ENCODE results near the gene ITIH4. TPM values are rescaled to one million over a fixed set of nuclear protein-coding genes. Genes with fewer than 3 reads are reported as not detected.

The ITIH4 gene
- polyA plus RNA-seq, 3 donors: 0.59 to 47.7 TPM; not detected in 1

GRCh38 chr3:52795298-52795900 is 35.1 kb downstream of the ITIH4 start:
- Histone ChIP-seq H3K27ac (ENCODE audit: low read depth in 1 of 2, low read length in 2 of 2) (no peak overlapping the region), H3K4me1 (ENCODE audit: control insufficient read depth in 1 of 2, insufficient read depth in 2 of 2, low read length in 2 of 2) (peaks cover 10 to 13% of the 10 kb centered on the region in 2 donors), H3K4me2 (replicated peaks; ENCODE audit: extremely low read depth, low read length, poor library complexity, severe bottlenecking) (no peak overlapping the region), H4K20me1 (ENCODE audit: insufficient read depth, low read length) (no peaks in the 10 kb centered on the region), H3K9ac (ENCODE audit: insufficient read depth, low read length, poor library complexity, severe bottlenecking) (no peak overlapping the region), H3K36me3 (replicated peaks in 1 of 2; ENCODE audit: control insufficient read depth in 1 of 2, insufficient read depth in 2 of 2, low read length in 2 of 2) (no peaks in the 10 kb centered on the region), H3K79me2 (ENCODE audit: insufficient read depth, low read length) (no peaks in the 10 kb centered on the region), H3K4me3 (replicated peaks in 1 of 3; ENCODE audit: low read depth in 2 of 3, low read length in 3 of 3) (no peak overlapping the region), H2AFZ (ENCODE audit: insufficient read depth, low read depth, low read length, poor library complexity, severe bottlenecking) (no peak overlapping the region), H3K9me3 (replicated peaks in 1 of 2; ENCODE audit: control insufficient read depth in 1 of 2, insufficient read depth in 1 of 2, low read length in 2 of 2) (no peaks in the 10 kb centered on the region), H3K27me3 (ENCODE audit: control insufficient read depth in 2 of 2, insufficient read depth in 2 of 2, low read length in 2 of 2) (no peaks in the 10 kb centered on the region)
- Mint-ChIP-seq H3K9me3 (no peaks in the 10 kb centered on the region), H3K4me1 (peaks cover 11% of the 10 kb centered on the region), H3K4me3 (no peak overlapping the region), H3K27ac (no peak overlapping the region), H3K27me3 (ENCODE audit: low read depth in 3 of 3) (peaks cover 2 to 4% (median 4%) of the 10 kb centered on the region in 3 donors), H3K36me3 (no peaks in the 10 kb centered on the region)
- no peak for TF ChIP-seq CTCF (IDR thresholded peaks at IDR 0.05)
- 64% methylated on average over 8 of the region's 9 CpGs for WGBS (ENCODE audit: insufficient coverage)
- no peak for DNase-seq
- intact Hi-C loops (cut with micrococcal nuclease): no loop called here

GRCh38 chr3:52794612-52795099 is 35.8 kb downstream of the ITIH4 start, which contains the start of gene ITIH3:
Gene ITIH3 (plus strand): TSS chr3:52794796. CDS start chr3:52794804, 8 bp downstream.
- Histone ChIP-seq H4K20me1 (ENCODE audit: insufficient read depth, low read length) (no peaks in the 10 kb centered on the region), H3K27ac (ENCODE audit: low read depth in 1 of 2, low read length in 2 of 2) (no peak within 1 kb of the TSS), H3K4me1 (ENCODE audit: control insufficient read depth in 1 of 2, insufficient read depth in 2 of 2, low read length in 2 of 2) (peaks cover 10 to 13% of the 10 kb centered on the region in 2 donors), H3K9me3 (replicated peaks in 1 of 2; ENCODE audit: control insufficient read depth in 1 of 2, insufficient read depth in 1 of 2, low read length in 2 of 2) (no peaks in the 10 kb centered on the region), H3K27me3 (ENCODE audit: control insufficient read depth in 2 of 2, insufficient read depth in 2 of 2, low read length in 2 of 2) (no peaks in the 10 kb centered on the region), H3K4me3 (replicated peaks in 1 of 3; ENCODE audit: low read depth in 2 of 3, low read length in 3 of 3) (no peak within 1 kb of the TSS), H3K79me2 (ENCODE audit: insufficient read depth, low read length) (no peaks in the 10 kb centered on the region), H2AFZ (ENCODE audit: insufficient read depth, low read depth, low read length, poor library complexity, severe bottlenecking) (peak within 1 kb of the TSS; percentile 37), H3K36me3 (replicated peaks in 1 of 2; ENCODE audit: control insufficient read depth in 1 of 2, insufficient read depth in 2 of 2, low read length in 2 of 2) (no peaks in the 10 kb centered on the region), H3K9ac (ENCODE audit: insufficient read depth, low read length, poor library complexity, severe bottlenecking) (no peak within 1 kb of the TSS), H3K4me2 (replicated peaks; ENCODE audit: extremely low read depth, low read length, poor library complexity, severe bottlenecking) (no peak within 1 kb of the TSS)
- WGBS (ENCODE audit: insufficient coverage): 89% methylated on average over 8 of the region's 10 CpGs
- H3K36me3 Mint-ChIP-seq: no peaks in the 10 kb centered on the region
- H3K9me3 Mint-ChIP-seq: no peaks in the 10 kb centered on the region
- peaks cover 2 to 4% (median 4%) of the 10 kb centered on the region in 3 donors for H3K27me3 Mint-ChIP-seq (ENCODE audit: low read depth in 3 of 3)
- intact Hi-C loops (cut with micrococcal nuclease): no loop called here
- H3K27ac Mint-ChIP-seq: peak within 1 kb of the TSS in 1 of 7 donors; percentile 73
- no peak for DNase-seq
- no peak for TF ChIP-seq CTCF (IDR thresholded peaks at IDR 0.05)
- no peak within 1 kb of the TSS for H3K4me3 Mint-ChIP-seq
- H3K4me1 Mint-ChIP-seq: peaks cover 11% of the 10 kb centered on the region
